ENCODE data around the gene CREB5.

GRCh38 chr7:28432105-28432504, 19.8 kb downstream of the CREB5 start:
- TF ChIP-seq CTCF (IDR thresholded peaks at IDR 0.05 in 4 of 5, conservative IDR thresholded peaks at IDR 0.05 in 1 of 5), result no peak
- no peak for TF ChIP-seq POLR2A (IDR thresholded peaks at IDR 0.05)

Data from gastrocnemius medialis (tissue), 4 donors.